WI38 (cell line): ENCODE results near the gene CASKIN1.

Experiments used
- H3K4me3 ChIP-seq: 2 replicates; pipeline ENCODE4 v1.5.1; 2011; ENCODE audit warnings: low read depth, mild to moderate bottlenecking, control low read depth, low read length
- CTCF ChIP-seq: IDR thresholded peaks from 2 replicates; pipeline ENCODE4 v1.5.1; 2012; ENCODE audit warnings: low read depth, mild to moderate bottlenecking, control low read depth, low read length

The CASKIN1 gene

GRCh38 chr16:2199621-2200139 lies 3.3 kb upstream of the CASKIN1 start:
- no peak overlapping the region for H3K4me3 ChIP-seq
- TF ChIP-seq CTCF, result no peak

- TF ChIP-seq CTCF, result no peak
- no peak overlapping the region for H3K4me3 ChIP-seq
Measured at GRCh38 chr16:2199095-2199494, 2.7 kb upstream of the CASKIN1 start.

GRCh38 chr16:2198283-2198682 lies 1.9 kb upstream of the CASKIN1 start:
- no peak overlapping the region for H3K4me3 ChIP-seq
- TF ChIP-seq CTCF, result no peak

- TF ChIP-seq CTCF, result no peak
Measured at GRCh38 chr16:2197765-2198164, 1.4 kb upstream of the CASKIN1 start.

GRCh38 chr16:2196981-2197511 lies 641 bp upstream of the CASKIN1 start:
- no peak for TF ChIP-seq CTCF
- no peak overlapping the region for H3K4me3 ChIP-seq

More at GRCh38 chr16:2197765-2198164, 1.4 kb upstream of the CASKIN1 start:
- H3K4me3 ChIP-seq, result no peak overlapping the region

GRCh38 chr16:2195322-2196161 lies 863 bp downstream of the CASKIN1 start:
- H3K4me3 ChIP-seq, result no peak overlapping the region
- no peak for TF ChIP-seq CTCF

GRCh38 chr16:2194852-2195321 lies 1.5 kb downstream of the CASKIN1 start:
- TF ChIP-seq CTCF, result no peak
- H3K4me3 ChIP-seq, result no peak overlapping the region
